ENCODE measurements around the gene CEMIP.

GRCh38 chr15:80924278-80924677 is 145.1 kb downstream of the CEMIP start:
- no peak for TF ChIP-seq CTCF (IDR thresholded peaks at IDR 0.05)
- TF ChIP-seq EP300 (IDR thresholded peaks at IDR 0.05), result no peak
